Calu3 (cell line): ENCODE results near the gene AK5. TPM values are rescaled to one million over a fixed set of nuclear protein-coding genes. Genes with fewer than 3 reads are reported as not detected.
"Not testable (repeated sequence)": the region's sequence is repeated elsewhere in the genome, so short reads cannot be mapped to it uniquely, and the experiment has no call there.

Experiments used
- BruUV-seq: library from RNA; stranded (reverse); fragments of 400-500 nt; replicated peaks from 2 replicates; lab custom pipeline; 2021; lab: Mats Ljungman, UMichigan
- CTCF ChIA-PET: fragments of 300-600 bp; sonication (Branson Sonifier 250); formaldehyde crosslinking; loops from one replicate; lab custom pipeline; 2022; ENCODE audit warnings: antibody characterized with exemption; lab: Charles Lee
- DNase-seq: peaks from one replicate; pipeline ENCODE4 v3.0.0; 2022
- H3K27ac Mint-ChIP-seq: one replicate; pipeline ENCODE4 v1.8.0; 2022; ENCODE audit warnings: mixed read lengths; ENCODE audit not compliant: unreplicated experiment
- H3K27me3 Mint-ChIP-seq: one replicate; pipeline ENCODE4 v1.8.0; 2022; ENCODE audit warnings: mixed read lengths; ENCODE audit not compliant: unreplicated experiment
- H3K36me3 Mint-ChIP-seq: one replicate; pipeline ENCODE4 v1.8.0; 2022; ENCODE audit warnings: mild to moderate bottlenecking, moderate library complexity, mixed read lengths; ENCODE audit not compliant: insufficient read depth, unreplicated experiment
- H3K4me1 Mint-ChIP-seq: one replicate; pipeline ENCODE4 v1.8.0; 2022; ENCODE audit warnings: mild to moderate bottlenecking, low read depth, mixed read lengths; ENCODE audit not compliant: unreplicated experiment
- H3K4me3 Mint-ChIP-seq: one replicate; pipeline ENCODE4 v1.8.0; 2022; ENCODE audit warnings: mild to moderate bottlenecking, low read depth, moderate library complexity, mixed read lengths; ENCODE audit not compliant: unreplicated experiment
- H3K9me3 Mint-ChIP-seq: one replicate; pipeline ENCODE4 v1.8.0; 2022; ENCODE audit warnings: low read depth, mixed read lengths; ENCODE audit not compliant: unreplicated experiment
- intact Hi-C: fragments of 100-400 bp; cut with micrococcal nuclease; formaldehyde crosslinking; loops from one replicate; pipeline ENCODE4 v1.10.0; 2022; ENCODE audit not compliant: unreplicated experiment
- total RNA-seq: library from RNA; stranded (reverse); gene quantifications from 2 replicates; pipeline ENCODE4 v1.2.3, GENCODE V29; 2022
- TF ChIP-seq, protein P1 (sequence below): fragments of 200-600 bp; IDR thresholded peaks from one replicate; pipeline ENCODE4 v1.8.0; 2022; ENCODE audit warnings: antibody characterized with exemption; ENCODE audit not compliant: unreplicated experiment

Gene AK5
- total RNA-seq, 1 experiment from 2014 or later = not detected

- TF ChIP-seq, protein P1, sequence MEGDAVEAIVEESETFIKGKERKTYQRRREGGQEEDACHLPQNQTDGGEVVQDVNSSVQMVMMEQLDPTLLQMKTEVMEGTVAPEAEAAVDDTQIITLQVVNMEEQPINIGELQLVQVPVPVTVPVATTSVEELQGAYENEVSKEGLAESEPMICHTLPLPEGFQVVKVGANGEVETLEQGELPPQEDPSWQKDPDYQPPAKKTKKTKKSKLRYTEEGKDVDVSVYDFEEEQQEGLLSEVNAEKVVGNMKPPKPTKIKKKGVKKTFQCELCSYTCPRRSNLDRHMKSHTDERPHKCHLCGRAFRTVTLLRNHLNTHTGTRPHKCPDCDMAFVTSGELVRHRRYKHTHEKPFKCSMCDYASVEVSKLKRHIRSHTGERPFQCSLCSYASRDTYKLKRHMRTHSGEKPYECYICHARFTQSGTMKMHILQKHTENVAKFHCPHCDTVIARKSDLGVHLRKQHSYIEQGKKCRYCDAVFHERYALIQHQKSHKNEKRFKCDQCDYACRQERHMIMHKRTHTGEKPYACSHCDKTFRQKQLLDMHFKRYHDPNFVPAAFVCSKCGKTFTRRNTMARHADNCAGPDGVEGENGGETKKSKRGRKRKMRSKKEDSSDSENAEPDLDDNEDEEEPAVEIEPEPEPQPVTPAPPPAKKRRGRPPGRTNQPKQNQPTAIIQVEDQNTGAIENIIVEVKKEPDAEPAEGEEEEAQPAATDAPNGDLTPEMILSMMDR = no peak
- CTCF ChIA-PET = no interaction called here
- no peaks in the 10 kb centered on the region for H3K27me3 Mint-ChIP-seq
- no peaks in the 10 kb centered on the region for H3K4me1 Mint-ChIP-seq
- no peak overlapping the region for H3K27ac Mint-ChIP-seq
- H3K36me3 Mint-ChIP-seq = no peaks in the 10 kb centered on the region
- H3K4me3 Mint-ChIP-seq = no peak overlapping the region
- intact Hi-C loops = no loop called here
- no peak for DNase-seq
- H3K9me3 Mint-ChIP-seq = peaks cover 2% of the 10 kb centered on the region
- no TSS peak for BruUV-seq
These were observed 228.1 kb downstream of the AK5 start for GRCh38 chr1:77509898-77510297.

DNA sequence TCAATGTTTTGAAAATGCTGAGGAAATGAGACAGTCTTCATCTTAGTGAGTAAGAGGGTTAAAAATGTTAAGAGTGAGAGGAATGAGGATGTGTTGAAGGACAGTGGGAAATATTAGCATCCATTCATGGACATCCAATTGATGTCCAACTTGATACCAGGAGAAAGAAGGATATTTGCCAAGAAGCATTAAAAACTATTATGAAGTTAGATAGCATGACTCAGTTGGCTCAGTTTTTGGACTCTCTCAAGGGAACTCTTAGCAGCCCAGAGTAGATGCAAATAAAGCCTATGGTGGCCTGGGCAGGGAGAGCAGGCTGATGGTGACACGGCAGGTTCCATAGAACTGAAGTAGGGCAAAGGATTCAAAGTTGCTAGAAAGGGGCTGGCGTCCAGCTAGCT, 229.6 kb downstream of the AK5 start:
- TF ChIP-seq, protein P1 = no peak
- no peak for DNase-seq
- intact Hi-C loops = no loop called here
- no peaks in the 10 kb centered on the region for H3K36me3 Mint-ChIP-seq
- H3K9me3 Mint-ChIP-seq = no peaks in the 10 kb centered on the region
- H3K4me3 Mint-ChIP-seq = no peak overlapping the region
- H3K4me1 Mint-ChIP-seq = no peaks in the 10 kb centered on the region
- H3K27me3 Mint-ChIP-seq = no peaks in the 10 kb centered on the region
- CTCF ChIA-PET = no interaction called here
- BruUV-seq = no TSS peak
- no peak overlapping the region for H3K27ac Mint-ChIP-seq

DNA sequence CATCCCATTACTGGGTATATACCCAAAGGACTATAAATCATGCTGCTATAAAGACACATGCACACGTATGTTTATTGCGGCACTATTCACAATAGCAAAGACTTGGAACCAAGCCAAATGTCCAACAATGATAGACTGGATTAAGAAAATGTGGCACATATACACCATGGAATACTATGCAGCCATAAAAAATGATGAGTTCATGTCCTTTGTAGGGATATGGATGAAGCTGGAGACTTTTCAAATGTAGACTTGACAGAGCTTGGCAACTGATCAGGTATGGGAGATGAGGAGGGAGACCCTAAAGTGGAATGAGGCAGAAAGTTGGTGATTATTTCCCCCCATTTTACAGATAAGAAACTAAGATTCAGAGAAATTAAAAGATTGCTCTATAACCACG, 230.8 kb downstream of the AK5 start:
- DNase-seq, H3K4me1 Mint-ChIP-seq, H3K27me3 Mint-ChIP-seq, intact Hi-C loops, CTCF ChIA-PET, BruUV-seq, H3K4me3 Mint-ChIP-seq, H3K36me3 Mint-ChIP-seq, H3K27ac Mint-ChIP-seq, H3K9me3 Mint-ChIP-seq: not testable (repeated sequence)

- Mint-ChIP-seq H3K4me3 (no peak overlapping the region), H3K36me3 (no peaks in the 10 kb centered on the region), H3K4me1 (no peaks in the 10 kb centered on the region), H3K27ac (no peak overlapping the region), H3K9me3 (no peaks in the 10 kb centered on the region), H3K27me3 (no peaks in the 10 kb centered on the region)
- DNase-seq = no peak
- no TSS peak for BruUV-seq
- CTCF ChIA-PET = no interaction called here
- intact Hi-C loops = no loop called here
- TF ChIP-seq, protein P1 = no peak
These were observed 232.3 kb downstream of the AK5 start for GRCh38 chr1:77513839-77514763.
